OCI-LY7 (cell line): ENCODE measurements around the gene ELAC2. TPM values are rescaled to one million over a fixed set of nuclear protein-coding genes. Genes with fewer than 3 reads are reported as not detected.

Source experiments
- BruUV-seq: library from RNA; stranded (reverse); fragments of 400-500 nt; replicated peaks from 2 replicates; lab custom pipeline; 2021; lab: Mats Ljungman, UMichigan
- CTCF ChIA-PET: fragments of 300-600 bp; sonication (Branson Sonifier 250); formaldehyde crosslinking; loops from one replicate; lab custom pipeline; 2022; ENCODE audit warnings: antibody characterized with exemption; ENCODE audit not compliant: unreplicated experiment; lab: Charles Lee
- POLR2A ChIA-PET: fragments of 300-600 bp; sonication (Branson Sonifier 250); formaldehyde crosslinking; loops from one replicate; lab custom pipeline; 2022; ENCODE audit warnings: antibody characterized with exemption; lab: Charles Lee
- DNase-seq: peaks from one replicate; pipeline ENCODE4 v3.0.0-alpha.2; 2015; ENCODE audit warnings: low spot score
- H2AFZ ChIP-seq: fragments of 200-600 bp; sonication (generic), shearing (Covaris generic); 2 replicates; pipeline ENCODE4 v1.6.1; 2014; ENCODE audit warnings: mild to moderate bottlenecking, antibody characterized with exemption, low read length, moderate library complexity
- H3K27ac ChIP-seq: fragments of 200-600 bp; sonication (generic); 2 replicates; pipeline ENCODE4 v1.5.1; 2014; ENCODE audit warnings: mixed run types, low read depth, mild to moderate bottlenecking, moderate library complexity, low read length, inconsistent platforms; ENCODE audit not compliant: poor library complexity, severe bottlenecking
- H3K36me3 ChIP-seq: fragments of 200-600 bp; sonication (generic); 2 replicates; pipeline ENCODE4 v1.6.1; 2014; ENCODE audit warnings: mild to moderate bottlenecking, antibody characterized with exemption, low read length, moderate library complexity, mixed read lengths; ENCODE audit not compliant: insufficient read depth
- H3K4me1 ChIP-seq: fragments of 200-600 bp; sonication (generic); 2 replicates; pipeline ENCODE4 v1.5.1; 2014; ENCODE audit warnings: mild to moderate bottlenecking, low read length; ENCODE audit not compliant: insufficient read depth, poor library complexity, severe bottlenecking
- H3K4me2 ChIP-seq: fragments of 200-600 bp; sonication (generic); 2 replicates; pipeline ENCODE4 v1.6.1; 2014; ENCODE audit warnings: mild to moderate bottlenecking, low read length
- H3K4me3 ChIP-seq: fragments of 200-600 bp; sonication (generic); 2 replicates; pipeline ENCODE4 v1.5.1; 2014; ENCODE audit warnings: mild to moderate bottlenecking, low read depth, low read length; ENCODE audit not compliant: poor library complexity, severe bottlenecking
- H3K79me2 ChIP-seq: fragments of 200-600 bp; sonication (generic); 2 replicates; pipeline ENCODE4 v1.6.1; 2016; ENCODE audit warnings: low read depth, mild to moderate bottlenecking, low read length, moderate library complexity, mixed read lengths; ENCODE audit not compliant: insufficient read depth
- H3K9me2 ChIP-seq: fragments of 200-600 bp; sonication (generic); 2 replicates; pipeline ENCODE4 v1.6.1; 2016; ENCODE audit warnings: mild to moderate bottlenecking, low read length, mixed read lengths; ENCODE audit not compliant: insufficient read depth
- H3K9me3 ChIP-seq: fragments of 200-600 bp; sonication (generic); 2 replicates; pipeline ENCODE4 v1.6.1; 2014; ENCODE audit warnings: mild to moderate bottlenecking, mixed run types, low read length, mixed read lengths
- H4K20me1 ChIP-seq: fragments of 200-600 bp; sonication (generic); 2 replicates; pipeline ENCODE4 v1.6.1; 2014; ENCODE audit warnings: mild to moderate bottlenecking, antibody characterized with exemption, low read length, moderate library complexity, mixed read lengths; ENCODE audit not compliant: insufficient read depth
- CTCF ChIP-seq: fragments of 200-600 bp; sonication (generic); conservative IDR thresholded peaks from 2 replicates; pipeline ENCODE4 v1.5.1; 2014; ENCODE audit warnings: mild to moderate bottlenecking, antibody characterized with exemption, low read length, moderate library complexity, mixed read lengths
- EZH2phosphoT487 ChIP-seq: fragments of 200-600 bp; sonication (generic); IDR thresholded peaks from 2 replicates; pipeline ENCODE4 v1.6.1; 2018; ENCODE audit warnings: low read depth, borderline replicate concordance, mild to moderate bottlenecking, mixed run types, antibody characterized with exemption, low read length, moderate library complexity, mixed read lengths
- intact Hi-C: fragments of 100-400 bp; cut with micrococcal nuclease; formaldehyde crosslinking; loops from one replicate; pipeline ENCODE4 v1.10.0; 2022; ENCODE audit not compliant: unreplicated experiment
- total RNA-seq, 2 experiments: library from RNA; depleted of rRNA in 1 of 2; stranded (reverse); fragments of >200 nt in 1 of 2; shearing (Covaris generic) in 1 of 2; gene quantifications; 2 replicates each; pipeline ENCODE4 v1.2.3, GENCODE V29; 2014 to 2022

The ELAC2 gene
- total RNA-seq, 2 experiments from 2014 or later, result 90.7 to 127 TPM

GRCh38 chr17:13047011-13047606, 29.3 kb upstream of the ELAC2 start:
- H3K4me3 ChIP-seq, result no peak overlapping the region
- no peak overlapping the region for H2AFZ ChIP-seq
- H3K79me2 ChIP-seq, result no peaks in the 10 kb centered on the region
- BruUV-seq, result no TSS peak
- TF ChIP-seq EZH2phosphoT487, result no peak
- H3K27ac ChIP-seq, result no peak overlapping the region
- no peaks in the 10 kb centered on the region for H3K9me2 ChIP-seq
- H3K36me3 ChIP-seq, result no peaks in the 10 kb centered on the region
- H3K4me2 ChIP-seq, result no peak overlapping the region
- no peaks in the 10 kb centered on the region for H3K9me3 ChIP-seq
- no peak for DNase-seq
- H4K20me1 ChIP-seq, result no peaks in the 10 kb centered on the region
- ChIA-PET POLR2A (no interaction called here), CTCF (no interaction called here)
- intact Hi-C loops, result no loop called here
- no peaks in the 10 kb centered on the region for H3K4me1 ChIP-seq

GRCh38 chr17:13046361-13046760, 28.5 kb upstream of the ELAC2 start:
- TF ChIP-seq EZH2phosphoT487, result no peak
- no peak for TF ChIP-seq CTCF
- no TSS peak for BruUV-seq

GRCh38 chr17:13044572-13045065, 26.8 kb upstream of the ELAC2 start:
- intact Hi-C loops, result no loop called here
- TF ChIP-seq EZH2phosphoT487 (no peak), CTCF (no peak)
- Histone ChIP-seq H3K4me1 (no peaks in the 10 kb centered on the region), H4K20me1 (no peaks in the 10 kb centered on the region), H3K9me3 (no peaks in the 10 kb centered on the region), H3K4me3 (no peak overlapping the region), H2AFZ (no peak overlapping the region), H3K79me2 (no peaks in the 10 kb centered on the region), H3K4me2 (no peak overlapping the region), H3K27ac (no peak overlapping the region), H3K9me2 (no peaks in the 10 kb centered on the region), H3K36me3 (no peaks in the 10 kb centered on the region)
- BruUV-seq, result no TSS peak
- ChIA-PET CTCF (no interaction called here), POLR2A (no interaction called here)
- DNase-seq, result no peak

More at GRCh38 chr17:13046361-13046760, 28.5 kb upstream of the ELAC2 start:
- CTCF ChIA-PET, result interaction anchor here (0.6 kb wide), 1 partner anchor 57 kb away, joined by 3 read pairs; no protein-coding TSS in a partner anchor
- H2AFZ ChIP-seq, result no peak overlapping the region
- no peaks in the 10 kb centered on the region for H3K9me3 ChIP-seq
- H3K4me1 ChIP-seq, result no peaks in the 10 kb centered on the region
- POLR2A ChIA-PET, result no interaction called here
- H3K9me2 ChIP-seq, result no peaks in the 10 kb centered on the region
- intact Hi-C loops, result no loop called here
- H3K36me3 ChIP-seq, result no peaks in the 10 kb centered on the region
- H4K20me1 ChIP-seq, result no peaks in the 10 kb centered on the region
- H3K27ac ChIP-seq, result no peak overlapping the region
- H3K79me2 ChIP-seq, result no peaks in the 10 kb centered on the region
- H3K4me2 ChIP-seq, result no peak overlapping the region
- DNase-seq, result no peak
- no peak overlapping the region for H3K4me3 ChIP-seq
